Measurements from ENCODE around the gene BFSP2. TPM values are rescaled to one million over a fixed set of nuclear protein-coding genes. Genes with fewer than 3 reads are reported as not detected.

The BFSP2 gene
- total RNA-seq, 3 donors from 2014 or later, result not detected

DNA sequence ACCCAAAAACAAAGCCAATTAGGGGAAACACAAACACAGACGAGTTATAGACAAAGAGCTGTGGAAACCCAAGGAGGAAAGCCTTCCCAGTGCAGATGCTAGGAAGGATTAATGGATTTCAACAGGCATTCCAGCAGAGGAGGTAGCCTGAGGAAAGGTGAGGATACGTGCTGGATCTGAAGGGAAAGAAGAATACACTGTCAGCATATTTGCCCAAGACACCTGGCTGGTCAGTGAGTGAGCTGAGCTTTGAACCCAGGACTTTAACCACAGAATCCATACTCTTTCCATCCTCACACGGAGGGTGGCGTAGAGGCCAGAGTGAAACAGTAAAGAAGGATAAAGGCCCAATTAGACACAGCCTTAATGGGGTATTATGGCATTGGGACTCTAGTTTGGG, 9.1 kb upstream of the BFSP2 start:
- intact Hi-C loops (cut with DNase I, micrococcal nuclease), result no loop called here
- no peaks in the 10 kb centered on the region for H3K36me3 ChIP-seq (ENCODE audit: low read depth)
- no peak for ATAC-seq

DNA sequence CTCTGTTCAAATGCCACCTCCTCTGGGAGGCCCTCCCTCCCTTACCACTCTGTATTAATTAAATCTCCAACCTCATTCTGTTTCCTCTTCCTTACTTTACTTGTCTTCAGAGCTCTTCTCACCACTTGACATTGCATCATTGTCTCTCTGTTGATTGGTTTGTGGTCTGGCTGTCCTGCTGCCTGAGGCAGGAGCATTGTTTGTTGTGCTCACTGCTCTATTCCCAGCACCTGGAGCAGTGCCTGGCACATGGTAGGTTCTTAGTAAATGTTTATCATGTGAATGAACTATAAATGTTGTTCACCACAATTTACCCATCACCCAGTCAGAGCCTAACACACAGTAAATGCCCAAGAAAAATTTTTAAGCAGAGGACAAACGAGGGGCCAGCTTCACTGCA, 6.7 kb upstream of the BFSP2 start:
- TF ChIP-seq CTCF (IDR thresholded peaks at IDR 0.05), result no peak
- intact Hi-C loops (cut with DNase I, micrococcal nuclease), result no loop called here
- no peaks in the 10 kb centered on the region for H3K4me1 ChIP-seq (ENCODE audit: low read depth)
- DNase-seq, result no peak
- ATAC-seq, result no peak
- no peaks in the 10 kb centered on the region for H3K36me3 ChIP-seq (ENCODE audit: low read depth)
- H3K9me3 ChIP-seq, result no peaks in the 10 kb centered on the region
- H3K4me3 ChIP-seq, result no peak overlapping the region

More for the DNA sequence above, 9.1 kb upstream of the BFSP2 start:
- H3K4me3 ChIP-seq, result no peak overlapping the region
- H3K9me3 ChIP-seq, result no peaks in the 10 kb centered on the region
- no peak for DNase-seq
- H3K4me1 ChIP-seq (ENCODE audit: low read depth), result no peaks in the 10 kb centered on the region
- no peak for TF ChIP-seq CTCF (IDR thresholded peaks at IDR 0.05)

DNA sequence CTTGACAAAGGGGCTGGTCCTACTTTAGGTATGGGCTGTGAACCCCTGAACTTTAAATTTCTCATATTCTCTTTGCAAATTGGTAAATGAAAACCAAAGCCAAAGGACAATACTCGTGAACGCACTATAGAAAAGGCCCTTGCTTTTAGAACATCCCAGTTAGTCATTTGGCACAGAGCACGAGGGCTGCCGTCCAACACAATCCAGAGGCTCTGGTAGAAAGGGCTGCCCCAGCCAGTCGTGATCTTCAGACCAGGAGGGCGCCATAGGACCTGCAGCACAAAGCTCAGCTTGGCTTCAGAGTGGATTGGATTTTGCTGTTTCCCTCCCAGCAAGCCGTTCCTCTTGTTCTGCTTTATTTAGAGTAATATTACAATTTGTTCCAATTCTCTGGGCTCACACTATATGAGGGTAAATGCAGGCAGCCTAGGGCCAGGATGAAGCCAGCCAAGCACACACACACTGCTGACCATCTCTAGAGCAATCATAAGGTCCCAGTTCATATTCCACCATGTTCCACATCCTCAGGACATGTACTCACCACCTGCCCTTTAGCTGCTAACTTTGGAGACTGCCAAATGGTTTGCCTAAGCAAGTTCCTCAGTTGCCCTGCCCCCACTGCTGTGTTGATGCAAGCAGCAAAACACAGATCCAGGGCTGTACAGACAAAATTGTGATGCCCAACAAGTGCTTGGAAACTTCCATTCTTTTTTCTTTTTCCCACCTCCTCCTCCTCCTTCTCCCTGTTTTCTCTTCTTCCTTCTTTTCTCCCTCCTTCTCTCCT, 6.0 kb upstream of the BFSP2 start:
- H3K9me3 ChIP-seq, result no peaks in the 10 kb centered on the region
- H3K36me3 ChIP-seq (ENCODE audit: low read depth), result no peaks in the 10 kb centered on the region
- TF ChIP-seq CTCF (IDR thresholded peaks at IDR 0.05), result no peak
- H3K4me1 ChIP-seq (ENCODE audit: low read depth), result no peaks in the 10 kb centered on the region
- ATAC-seq (no peak), DNase-seq (no peak)
- no peak overlapping the region for H3K4me3 ChIP-seq
- intact Hi-C loops (cut with DNase I, micrococcal nuclease), result no loop called here

GRCh38 chr3:133394561-133395311, 5.1 kb upstream of the BFSP2 start:
- H3K9me3 ChIP-seq, result no peaks in the 10 kb centered on the region
- no peak for DNase-seq
- H3K4me3 ChIP-seq, result no peak overlapping the region
- H3K4me1 ChIP-seq (ENCODE audit: low read depth), result no peaks in the 10 kb centered on the region
- no peak for ATAC-seq
- TF ChIP-seq CTCF (IDR thresholded peaks at IDR 0.05), result no peak
- intact Hi-C loops (cut with DNase I, micrococcal nuclease), result no loop called here
- H3K36me3 ChIP-seq (ENCODE audit: low read depth), result no peaks in the 10 kb centered on the region

DNA sequence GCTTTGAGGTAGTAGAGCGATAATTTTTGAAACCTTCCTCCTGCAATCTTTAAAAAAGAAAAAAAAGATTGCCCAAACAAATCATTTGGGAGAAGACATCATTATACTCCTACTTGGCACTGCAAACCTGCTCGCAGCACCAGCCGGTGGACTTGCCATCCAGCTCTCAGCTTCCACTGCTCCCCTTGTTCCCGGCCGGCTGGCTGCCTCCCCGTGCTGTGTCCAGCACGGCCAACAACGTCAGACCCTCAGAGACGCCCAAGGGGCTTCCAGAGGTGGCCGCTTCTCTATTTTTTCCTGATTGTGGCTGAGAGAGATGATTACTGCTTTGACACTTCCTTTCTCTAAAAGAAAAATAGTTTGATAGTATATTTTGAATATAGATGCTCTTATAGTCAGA, 3.0 kb upstream of the BFSP2 start:
- H3K9me3 ChIP-seq, result no peaks in the 10 kb centered on the region
- no peak for TF ChIP-seq CTCF (IDR thresholded peaks at IDR 0.05)
- no peaks in the 10 kb centered on the region for H3K4me1 ChIP-seq (ENCODE audit: low read depth)
- ATAC-seq (no peak), DNase-seq (no peak)
- intact Hi-C loops (cut with DNase I, micrococcal nuclease), result no loop called here
- H3K4me3 ChIP-seq, result no peak overlapping the region
- no peaks in the 10 kb centered on the region for H3K36me3 ChIP-seq (ENCODE audit: low read depth)

All from mucosa of descending colon (tissue), 3 donors.